Measurements from ENCODE around the gene CELF2. TPM values are rescaled to one million over a fixed set of nuclear protein-coding genes. Genes with fewer than 3 reads are reported as not detected.
A peak's percentile ranks its signal among the peaks of the same experiment; 100 is the strongest.

The CELF2 gene
- total RNA-seq, 3 donors from 2014 or later (not counting 1 experiment from before 2014, with no cell fraction given): 282 to 298 (median 295) TPM

DNA sequence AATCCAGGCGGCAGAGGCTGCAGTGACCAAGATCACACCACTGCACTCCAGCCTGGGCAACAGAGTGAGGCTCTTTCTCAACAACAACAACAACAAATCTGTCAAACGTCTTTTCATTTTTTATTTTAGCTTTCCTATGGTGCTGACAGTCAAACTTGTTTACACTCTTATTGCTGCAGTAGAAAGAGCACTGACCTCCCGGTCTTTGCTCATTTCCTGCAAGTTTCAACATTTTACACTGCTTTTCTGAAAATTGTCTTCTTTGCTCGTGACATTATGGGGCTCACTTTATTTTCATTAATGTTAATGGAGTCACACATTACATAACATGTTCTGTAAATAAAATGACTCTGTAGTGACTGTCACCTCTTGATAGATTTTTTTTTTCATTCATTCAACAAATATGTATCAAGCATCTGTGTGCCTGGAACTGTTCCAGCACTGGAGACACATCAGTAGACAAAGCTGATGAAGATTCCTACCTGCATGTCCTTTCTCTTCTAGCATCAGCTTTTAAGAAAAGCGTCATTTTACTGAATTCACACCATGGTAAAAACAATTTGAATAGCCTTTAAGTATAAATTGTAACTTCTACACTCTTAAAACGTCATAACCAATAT lies 277.3 kb downstream of the CELF2 start:
- 87% methylated on average over 4 of the region's 6 CpGs for WGBS (ENCODE audit: insufficient coverage)
- intact Hi-C loops (cut with micrococcal nuclease): no loop called here

DNA sequence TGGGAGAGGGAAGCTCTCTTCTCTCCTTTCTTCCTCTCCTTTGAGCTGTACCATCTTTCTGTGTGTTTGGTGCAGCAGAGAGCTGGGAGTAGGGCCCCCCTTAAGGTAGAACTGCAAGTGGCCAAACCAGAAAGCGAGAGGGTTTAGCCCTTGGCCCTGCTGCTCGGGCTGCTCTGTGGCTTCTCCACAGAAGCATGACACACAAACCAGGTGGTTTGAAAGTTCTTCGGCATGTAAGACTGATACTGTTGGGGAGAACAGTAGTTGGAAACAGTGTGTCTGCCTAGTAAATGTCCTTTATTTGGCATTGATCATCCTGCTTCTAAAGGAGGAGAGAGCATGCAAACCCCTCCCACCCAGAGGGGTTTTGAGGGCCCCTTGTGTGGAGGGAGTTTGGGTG lies 277.8 kb downstream of the CELF2 start:
- TF ChIP-seq, protein P1, sequence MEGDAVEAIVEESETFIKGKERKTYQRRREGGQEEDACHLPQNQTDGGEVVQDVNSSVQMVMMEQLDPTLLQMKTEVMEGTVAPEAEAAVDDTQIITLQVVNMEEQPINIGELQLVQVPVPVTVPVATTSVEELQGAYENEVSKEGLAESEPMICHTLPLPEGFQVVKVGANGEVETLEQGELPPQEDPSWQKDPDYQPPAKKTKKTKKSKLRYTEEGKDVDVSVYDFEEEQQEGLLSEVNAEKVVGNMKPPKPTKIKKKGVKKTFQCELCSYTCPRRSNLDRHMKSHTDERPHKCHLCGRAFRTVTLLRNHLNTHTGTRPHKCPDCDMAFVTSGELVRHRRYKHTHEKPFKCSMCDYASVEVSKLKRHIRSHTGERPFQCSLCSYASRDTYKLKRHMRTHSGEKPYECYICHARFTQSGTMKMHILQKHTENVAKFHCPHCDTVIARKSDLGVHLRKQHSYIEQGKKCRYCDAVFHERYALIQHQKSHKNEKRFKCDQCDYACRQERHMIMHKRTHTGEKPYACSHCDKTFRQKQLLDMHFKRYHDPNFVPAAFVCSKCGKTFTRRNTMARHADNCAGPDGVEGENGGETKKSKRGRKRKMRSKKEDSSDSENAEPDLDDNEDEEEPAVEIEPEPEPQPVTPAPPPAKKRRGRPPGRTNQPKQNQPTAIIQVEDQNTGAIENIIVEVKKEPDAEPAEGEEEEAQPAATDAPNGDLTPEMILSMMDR (IDR thresholded peaks at IDR 0.05): no peak
- no peak for ATAC-seq
- Mint-ChIP-seq H3K9me3 (no peaks in the 10 kb centered on the region), H3K4me1 (peaks cover 53 to 62% of the 10 kb centered on the region in 2 donors), H3K36me3 (peaks cover 56% of the 10 kb centered on the region), H3K4me3 (no peak overlapping the region), H3K27me3 (ENCODE audit: low read depth in 2 of 2) (no peaks in the 10 kb centered on the region), H3K27ac (peak overlapping the region; percentile 84 to 86)
- H3K27me3 ChIP-seq (ENCODE audit: control insufficient read depth, insufficient read depth, low read length): no peaks in the 10 kb centered on the region
- intact Hi-C loops (cut with micrococcal nuclease): no loop called here
- H3K36me3 ChIP-seq (ENCODE audit: control insufficient read depth, insufficient read depth, low read length): peaks cover 86% of the 10 kb centered on the region
- 47% methylated on average over 3 of the region's 3 CpGs for WGBS (ENCODE audit: insufficient coverage)
- H3K27ac ChIP-seq (ENCODE audit: low read length): no peak overlapping the region
- no peaks in the 10 kb centered on the region for H3K9me3 ChIP-seq (ENCODE audit: control insufficient read depth, insufficient read depth, low read length)
- H3K4me1 ChIP-seq (ENCODE audit: control insufficient read depth, insufficient read depth, low read length): no peaks in the 10 kb centered on the region
- DNase-seq: no peak
- H3K4me3 ChIP-seq (ENCODE audit: low read length): no peak overlapping the region

More for the DNA sequence above, 277.3 kb downstream of the CELF2 start:
- Mint-ChIP-seq H3K4me3 (no peak overlapping the region), H3K27me3 (ENCODE audit: low read depth in 2 of 2) (no peaks in the 10 kb centered on the region), H3K9me3 (no peaks in the 10 kb centered on the region), H3K27ac (peak overlapping the region; percentile 84 to 86), H3K36me3 (peaks cover 58% of the 10 kb centered on the region), H3K4me1 (peaks cover 48 to 63% of the 10 kb centered on the region in 2 donors)
- Histone ChIP-seq H3K27ac (ENCODE audit: low read length) (no peak overlapping the region), H3K36me3 (ENCODE audit: control insufficient read depth, insufficient read depth, low read length) (peaks cover 86% of the 10 kb centered on the region), H3K9me3 (ENCODE audit: control insufficient read depth, insufficient read depth, low read length) (no peaks in the 10 kb centered on the region), H3K27me3 (ENCODE audit: control insufficient read depth, insufficient read depth, low read length) (no peaks in the 10 kb centered on the region), H3K4me3 (ENCODE audit: low read length) (no peak overlapping the region), H3K4me1 (ENCODE audit: control insufficient read depth, insufficient read depth, low read length) (no peaks in the 10 kb centered on the region)
- ATAC-seq (no peak), DNase-seq (no peak)
- TF ChIP-seq, protein P1 (IDR thresholded peaks at IDR 0.05): no peak

DNA sequence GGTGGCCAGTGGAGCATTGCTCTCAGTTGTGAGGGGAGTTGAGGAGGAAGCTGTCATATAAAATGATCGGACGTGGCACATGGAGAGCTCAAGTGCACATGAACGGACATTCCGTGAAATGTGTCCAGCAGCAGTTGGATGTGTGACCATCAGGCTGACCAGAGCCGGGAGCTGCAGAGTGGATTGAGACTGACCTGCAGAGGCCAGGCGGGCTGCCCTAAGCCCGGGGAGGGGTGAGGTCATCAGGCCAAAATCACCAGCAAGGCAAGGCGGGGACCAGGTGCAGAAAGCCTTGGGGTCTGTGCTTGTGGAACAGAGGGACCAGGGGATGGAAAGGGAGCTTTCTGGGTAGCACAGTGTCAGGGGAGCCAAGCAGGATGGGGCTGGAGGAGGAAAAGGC lies 279.5 kb downstream of the CELF2 start:
- intact Hi-C loops (cut with micrococcal nuclease): no loop called here
- Mint-ChIP-seq H3K36me3 (peaks cover 53% of the 10 kb centered on the region), H3K4me3 (no peak overlapping the region), H3K27me3 (ENCODE audit: low read depth in 2 of 2) (no peaks in the 10 kb centered on the region), H3K4me1 (peaks cover 64 to 74% of the 10 kb centered on the region in 2 donors), H3K27ac (peak overlapping the region; percentile 84 to 86), H3K9me3 (no peaks in the 10 kb centered on the region)
- H3K36me3 ChIP-seq (ENCODE audit: control insufficient read depth, insufficient read depth, low read length): peaks cover 88% of the 10 kb centered on the region
- H3K4me3 ChIP-seq (ENCODE audit: low read length): no peak overlapping the region
- H3K9me3 ChIP-seq (ENCODE audit: control insufficient read depth, insufficient read depth, low read length): no peaks in the 10 kb centered on the region
- no peaks in the 10 kb centered on the region for H3K4me1 ChIP-seq (ENCODE audit: control insufficient read depth, insufficient read depth, low read length)
- no peak for DNase-seq
- TF ChIP-seq, protein P1 (IDR thresholded peaks at IDR 0.05): no peak
- no peak for ATAC-seq
- WGBS (ENCODE audit: insufficient coverage): 97% methylated on average over 8 of the region's 8 CpGs
- H3K27me3 ChIP-seq (ENCODE audit: control insufficient read depth, insufficient read depth, low read length): no peaks in the 10 kb centered on the region
- H3K27ac ChIP-seq (ENCODE audit: low read length): no peak overlapping the region

DNA sequence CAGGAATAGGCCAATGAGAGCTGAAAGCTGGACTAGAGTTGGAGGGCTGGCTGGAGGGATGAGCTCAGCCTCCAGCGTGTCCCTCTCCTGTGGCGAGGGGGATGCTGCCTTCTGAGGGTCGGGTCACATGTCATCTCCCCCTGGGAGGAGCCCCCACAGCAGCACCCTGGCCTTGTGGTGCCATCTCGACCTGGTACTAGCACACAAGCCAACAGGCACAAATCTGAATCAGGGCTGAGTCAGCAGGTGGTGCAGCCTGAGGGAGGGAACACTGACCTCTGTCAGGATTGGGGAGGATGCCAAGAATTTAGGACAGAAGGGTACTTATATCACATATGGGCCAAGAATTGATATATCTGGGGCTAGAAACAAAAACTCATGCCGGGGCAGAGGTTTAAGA lies 280.4 kb downstream of the CELF2 start:
- 79% methylated on average over 4 of the region's 5 CpGs for WGBS (ENCODE audit: insufficient coverage)
- Histone ChIP-seq H3K4me1 (ENCODE audit: control insufficient read depth, insufficient read depth, low read length) (no peaks in the 10 kb centered on the region), H3K27me3 (ENCODE audit: control insufficient read depth, insufficient read depth, low read length) (no peaks in the 10 kb centered on the region), H3K9me3 (ENCODE audit: control insufficient read depth, insufficient read depth, low read length) (no peaks in the 10 kb centered on the region), H3K27ac (ENCODE audit: low read length) (no peak overlapping the region), H3K4me3 (ENCODE audit: low read length) (no peak overlapping the region), H3K36me3 (ENCODE audit: control insufficient read depth, insufficient read depth, low read length) (peaks cover 88% of the 10 kb centered on the region)
- DNase-seq: no peak
- TF ChIP-seq, protein P1 (IDR thresholded peaks at IDR 0.05): no peak
- intact Hi-C loops (cut with micrococcal nuclease): no loop called here
- no peak for ATAC-seq
- peak overlapping the region; percentile 55 for H3K4me3 Mint-ChIP-seq
- no peaks in the 10 kb centered on the region for H3K9me3 Mint-ChIP-seq
- no peaks in the 10 kb centered on the region for H3K27me3 Mint-ChIP-seq (ENCODE audit: low read depth in 2 of 2)
- H3K27ac Mint-ChIP-seq: peak overlapping the region; percentile 84 to 86
- H3K36me3 Mint-ChIP-seq: peaks cover 58% of the 10 kb centered on the region
- peaks cover 69 to 79% of the 10 kb centered on the region in 2 donors for H3K4me1 Mint-ChIP-seq
